Bronchial epithelial cell (primary cell): ENCODE measurements around the gene ARCN1. TPM values are rescaled to one million over a fixed set of nuclear protein-coding genes. Genes with fewer than 3 reads are reported as not detected.

Experiments
- DNase-seq: peaks from one replicate; pipeline ENCODE4 v3.0.0-alpha.2; 2010; ENCODE audit warnings: low read depth
- FAIRE-seq: peaks from 2 replicates; lab custom pipeline; 2011; peaks lifted over from hg19 to GRCh38; lab: Jason Lieb, UNC
- H3K27me3 ChIP-seq: 2 replicates; pipeline ENCODE4 v1.5.1; 2011; ENCODE audit warnings: low read length; ENCODE audit not compliant: control insufficient read depth, insufficient read depth
- H3K36me3 ChIP-seq: 2 replicates; pipeline ENCODE4 v1.5.1; 2011; ENCODE audit warnings: low read length; ENCODE audit not compliant: control insufficient read depth, insufficient read depth
- H3K4me3 ChIP-seq: 2 replicates; pipeline ENCODE4 v1.5.1; 2011; ENCODE audit warnings: mild to moderate bottlenecking, low read depth, low read length, control low read depth
- CTCF ChIP-seq: IDR thresholded peaks from 2 replicates; pipeline ENCODE4 v1.5.1; 2011; ENCODE audit warnings: mild to moderate bottlenecking, moderate library complexity, low read length, control low read depth, inconsistent platforms; ENCODE audit not compliant: insufficient read depth, severe bottlenecking
- total RNA-seq: library from RNA; depleted of rRNA; stranded (reverse); fragments of >200 nt; gene quantifications from 2 replicates; pipeline ENCODE4 v1.2.1, GENCODE V29; 2014

Gene ARCN1
- total RNA-seq, 1 donor from 2014 or later: 79.2 TPM

GRCh38 chr11:118615282-118615975 lies 43.2 kb downstream of the ARCN1 start:
- Histone ChIP-seq H3K27me3 (no peaks in the 10 kb centered on the region), H3K36me3 (no peaks in the 10 kb centered on the region), H3K4me3 (no peak overlapping the region)
- DNase-seq (no peak), FAIRE-seq (no peak)
- TF ChIP-seq CTCF: no peak

GRCh38 chr11:118615976-118616371 lies 43.8 kb downstream of the ARCN1 start:
- Histone ChIP-seq H3K4me3 (no peak overlapping the region), H3K27me3 (no peaks in the 10 kb centered on the region), H3K36me3 (no peaks in the 10 kb centered on the region)
- TF ChIP-seq CTCF: no peak
- DNase-seq (no peak), FAIRE-seq (no peak)

GRCh38 chr11:118618115-118618990 lies 46.1 kb downstream of the ARCN1 start:
- FAIRE-seq (no peak), DNase-seq (peak; percentile 58)
- Histone ChIP-seq H3K36me3 (no peaks in the 10 kb centered on the region), H3K4me3 (no peak overlapping the region), H3K27me3 (no peaks in the 10 kb centered on the region)
- TF ChIP-seq CTCF: no peak

GRCh38 chr11:118618991-118619375 lies 46.8 kb downstream of the ARCN1 start:
- DNase-seq (no peak), FAIRE-seq (no peak)
- no peak for TF ChIP-seq CTCF
- Histone ChIP-seq H3K4me3 (no peak overlapping the region), H3K36me3 (no peaks in the 10 kb centered on the region), H3K27me3 (no peaks in the 10 kb centered on the region)

- TF ChIP-seq CTCF: no peak
- no peak overlapping the region for H3K4me3 ChIP-seq
- peak; percentile 94 for DNase-seq
- H3K27me3 ChIP-seq: no peaks in the 10 kb centered on the region
- H3K36me3 ChIP-seq: no peaks in the 10 kb centered on the region
- FAIRE-seq: no peak
Observed at GRCh38 chr11:118619444-118620197, 47.4 kb downstream of the ARCN1 start.
